Activated CD4-positive, alpha-beta T cell treated with anti-CD3 and anti-CD28 coated beads, Interleukin-2, amount 10 ng/mL, durations not matched to agents 7 days and 5 days (primary cell): ENCODE results near the gene TBC1D17. TPM values are rescaled to one million over a fixed set of nuclear protein-coding genes. Genes with fewer than 3 reads are reported as not detected.
A peak's percentile ranks its signal among the peaks of the same experiment; 100 is the strongest.

Experiments
- CTCF ChIA-PET: fragments of 350-600 bp; sonication (Branson Sonifier 250); formaldehyde crosslinking; loops from one replicate; lab custom pipeline; 2021; ENCODE audit warnings: antibody characterized with exemption; lab: Charles Lee
- POLR2A ChIA-PET: fragments of 350-600 bp; sonication (Branson Sonifier 250); formaldehyde crosslinking; loops from one replicate; lab custom pipeline; 2021; ENCODE audit warnings: antibody characterized with exemption; lab: Charles Lee
- DNase-seq: peaks from one replicate; pipeline ENCODE4 v3.0.0-alpha.2; 2020
- H3K27ac Mint-ChIP-seq: one replicate; pipeline ENCODE4 v1.8.0; 2021; ENCODE audit warnings: mild to moderate bottlenecking, moderate library complexity, mixed read lengths
- H3K27me3 Mint-ChIP-seq: one replicate; pipeline ENCODE4 v1.8.0; 2021; ENCODE audit warnings: mixed read lengths
- H3K36me3 Mint-ChIP-seq: one replicate; pipeline ENCODE4 v1.8.0; 2021; ENCODE audit warnings: low read depth, mixed read lengths
- H3K4me1 Mint-ChIP-seq: one replicate; pipeline ENCODE4 v1.8.0; 2021; ENCODE audit warnings: mixed read lengths
- H3K4me3 Mint-ChIP-seq: one replicate; pipeline ENCODE4 v1.8.0; 2021; ENCODE audit warnings: mild to moderate bottlenecking, moderate library complexity, mixed read lengths
- H3K9me3 Mint-ChIP-seq: one replicate; pipeline ENCODE4 v1.8.0; 2021; ENCODE audit warnings: mixed read lengths
- total RNA-seq, 2 experiments: library from RNA; stranded (reverse); gene quantifications; one replicate each; pipeline ENCODE4 v1.2.3, GENCODE V29; 2021

Gene TBC1D17
- total RNA-seq, 2 experiments from 2014 or later: 33.2 to 33.8 TPM

- DNase-seq: no peak
- ChIA-PET CTCF (no interaction called here), POLR2A (no interaction called here)
- H3K27me3 Mint-ChIP-seq: no peaks in the 10 kb centered on the region
- peaks cover 3% of the 10 kb centered on the region for H3K4me1 Mint-ChIP-seq
- no peaks in the 10 kb centered on the region for H3K9me3 Mint-ChIP-seq
- H3K27ac Mint-ChIP-seq: no peak overlapping the region
- H3K36me3 Mint-ChIP-seq: peaks cover 32% of the 10 kb centered on the region
- H3K4me3 Mint-ChIP-seq: no peak overlapping the region
These were observed 37.8 kb upstream of the TBC1D17 start for GRCh38 chr19:49839713-49840112.

- H3K4me1 Mint-ChIP-seq: peaks cover 3% of the 10 kb centered on the region
- CTCF ChIA-PET: no interaction called here
- H3K9me3 Mint-ChIP-seq: no peaks in the 10 kb centered on the region
- H3K27me3 Mint-ChIP-seq: no peaks in the 10 kb centered on the region
- peaks cover 26% of the 10 kb centered on the region for H3K36me3 Mint-ChIP-seq
- POLR2A ChIA-PET: no interaction called here
- no peak overlapping the region for H3K4me3 Mint-ChIP-seq
- no peak for DNase-seq
- no peak overlapping the region for H3K27ac Mint-ChIP-seq
These were observed 37.2 kb upstream of the TBC1D17 start for GRCh38 chr19:49840321-49840720.

GRCh38 chr19:49840736-49841249, 36.7 kb upstream of the TBC1D17 start:
- peaks cover 3% of the 10 kb centered on the region for H3K4me1 Mint-ChIP-seq
- DNase-seq: no peak
- ChIA-PET POLR2A (no interaction called here), CTCF (interaction anchor here (1.5 kb wide), 1 partner anchor 29 kb away, joined by 3 read pairs; no protein-coding TSS in a partner anchor)
- peaks cover 26% of the 10 kb centered on the region for H3K36me3 Mint-ChIP-seq
- H3K9me3 Mint-ChIP-seq: no peaks in the 10 kb centered on the region
- H3K27me3 Mint-ChIP-seq: no peaks in the 10 kb centered on the region
- H3K27ac Mint-ChIP-seq: no peak overlapping the region
- no peak overlapping the region for H3K4me3 Mint-ChIP-seq

GRCh38 chr19:49843265-49843664, 34.2 kb upstream of the TBC1D17 start:
- no peak for DNase-seq
- POLR2A ChIA-PET: no interaction called here
- H3K27me3 Mint-ChIP-seq: peaks cover 5% of the 10 kb centered on the region

GRCh38 chr19:49844138-49845095, 33.1 kb upstream of the TBC1D17 start:
- H3K27me3 Mint-ChIP-seq: peaks cover 5% of the 10 kb centered on the region
- no peak for DNase-seq
- ChIA-PET POLR2A (no interaction called here), CTCF (interaction anchor here (0.5 to 0.6 kb wide), 3 partner anchors 25 to 303 kb away, joined by 3 read pairs; no protein-coding TSS in a partner anchor)
- H3K36me3 Mint-ChIP-seq: peaks cover 12% of the 10 kb centered on the region
- peaks cover 7% of the 10 kb centered on the region for H3K9me3 Mint-ChIP-seq
- H3K4me3 Mint-ChIP-seq: no peak overlapping the region
- H3K27ac Mint-ChIP-seq: no peak overlapping the region
- peaks cover 15% of the 10 kb centered on the region for H3K4me1 Mint-ChIP-seq

More at GRCh38 chr19:49843265-49843664, 34.2 kb upstream of the TBC1D17 start:
- H3K4me1 Mint-ChIP-seq: peaks cover 4% of the 10 kb centered on the region
- H3K4me3 Mint-ChIP-seq: no peak overlapping the region
- CTCF ChIA-PET: no interaction called here
- H3K27ac Mint-ChIP-seq: no peak overlapping the region
- peaks cover 2% of the 10 kb centered on the region for H3K9me3 Mint-ChIP-seq
- H3K36me3 Mint-ChIP-seq: peaks cover 15% of the 10 kb centered on the region

- peaks cover 5% of the 10 kb centered on the region for H3K27me3 Mint-ChIP-seq
- CTCF ChIA-PET: interaction anchor here (0.6 kb wide), 1 partner anchor 26 kb away, joined by 3 read pairs; no protein-coding TSS in a partner anchor
- peaks cover 7% of the 10 kb centered on the region for H3K9me3 Mint-ChIP-seq
- peaks cover 9% of the 10 kb centered on the region for H3K36me3 Mint-ChIP-seq
- H3K4me3 Mint-ChIP-seq: no peak overlapping the region
- POLR2A ChIA-PET: no interaction called here
- H3K27ac Mint-ChIP-seq: no peak overlapping the region
- no peak for DNase-seq
- peaks cover 23% of the 10 kb centered on the region for H3K4me1 Mint-ChIP-seq
These were observed 32.1 kb upstream of the TBC1D17 start for GRCh38 chr19:49845414-49845813.

GRCh38 chr19:49846408-49846807, 31.1 kb upstream of the TBC1D17 start:
- no peak for DNase-seq
- Mint-ChIP-seq H3K27me3 (peaks cover 5% of the 10 kb centered on the region), H3K4me3 (no peak overlapping the region), H3K4me1 (peaks cover 23% of the 10 kb centered on the region), H3K9me3 (peaks cover 7% of the 10 kb centered on the region), H3K36me3 (peaks cover 5% of the 10 kb centered on the region), H3K27ac (no peak overlapping the region)
- POLR2A ChIA-PET: no interaction called here
- CTCF ChIA-PET: interaction anchor here (1.5 kb wide), 1 partner anchor 14 kb away, joined by 4 read pairs; no protein-coding TSS in a partner anchor

- peak overlapping the region; percentile 22 for H3K4me3 Mint-ChIP-seq
- peak overlapping the region; percentile 13 for H3K27ac Mint-ChIP-seq
- ChIA-PET POLR2A (interaction anchor here (0.6 to 0.7 kb wide), 2 partner anchors 20 to 144 kb away, joined by 5 to 6 read pairs; no protein-coding TSS in a partner anchor), CTCF (interaction anchor here (0.6 to 3.2 kb wide), 11 partner anchors 9 to 1457 kb away, joined by 3 to 13 read pairs (median 4); partner anchors contain the start of genes KDELR1 and MED25)
- peaks cover 7% of the 10 kb centered on the region for H3K9me3 Mint-ChIP-seq
- H3K36me3 Mint-ChIP-seq: peaks cover 7% of the 10 kb centered on the region
- peak; percentile 44 for DNase-seq
- peaks cover 35% of the 10 kb centered on the region for H3K4me1 Mint-ChIP-seq
- H3K27me3 Mint-ChIP-seq: peaks cover 11% of the 10 kb centered on the region
These were observed 29.5 kb upstream of the TBC1D17 start for GRCh38 chr19:49847731-49848696.

GRCh38 chr19:49848938-49849337, 28.6 kb upstream of the TBC1D17 start:
- Mint-ChIP-seq H3K36me3 (peaks cover 7% of the 10 kb centered on the region), H3K4me3 (peak overlapping the region; percentile 40), H3K9me3 (peaks cover 7% of the 10 kb centered on the region), H3K27me3 (peaks cover 11% of the 10 kb centered on the region), H3K27ac (no peak overlapping the region), H3K4me1 (peaks cover 39% of the 10 kb centered on the region)
- ChIA-PET CTCF (interaction anchor here (1.2 to 3.2 kb wide), 3 partner anchors 15 to 43 kb away, joined by 3 to 13 read pairs (median 3); no protein-coding TSS in a partner anchor), POLR2A (no interaction called here)
- DNase-seq: no peak

- CTCF ChIA-PET: interaction anchor here (1.0 to 3.2 kb wide), 5 partner anchors 11 to 42 kb away, joined by 3 to 13 read pairs (median 3); no protein-coding TSS in a partner anchor
- Mint-ChIP-seq H3K36me3 (peaks cover 7% of the 10 kb centered on the region), H3K9me3 (peaks cover 7% of the 10 kb centered on the region), H3K4me1 (peaks cover 39% of the 10 kb centered on the region), H3K27me3 (peaks cover 11% of the 10 kb centered on the region), H3K4me3 (peak overlapping the region; percentile 88), H3K27ac (peak overlapping the region; percentile 98)
- POLR2A ChIA-PET: interaction anchor here (1.2 kb wide), 1 partner anchor 79 kb away, joined by 4 read pairs; the partner anchor contains the start of genes ATF5 and NUP62
- DNase-seq: no peak
These were observed 27.9 kb upstream of the TBC1D17 start for GRCh38 chr19:49849433-49850220.

- no peak for DNase-seq
- ChIA-PET CTCF (interaction anchor here (1.0 to 3.2 kb wide), 4 partner anchors 10 to 42 kb away, joined by 3 to 13 read pairs (median 4); no protein-coding TSS in a partner anchor), POLR2A (interaction anchor here (1.2 kb wide), 1 partner anchor 79 kb away, joined by 4 read pairs; the partner anchor contains the start of genes ATF5 and NUP62)
- peak overlapping the region; percentile 98 for H3K27ac Mint-ChIP-seq
- peaks cover 11% of the 10 kb centered on the region for H3K27me3 Mint-ChIP-seq
- H3K9me3 Mint-ChIP-seq: peaks cover 7% of the 10 kb centered on the region
- peaks cover 7% of the 10 kb centered on the region for H3K36me3 Mint-ChIP-seq
- H3K4me1 Mint-ChIP-seq: peaks cover 39% of the 10 kb centered on the region
- peak overlapping the region; percentile 88 for H3K4me3 Mint-ChIP-seq
These were observed 27.3 kb upstream of the TBC1D17 start for GRCh38 chr19:49850221-49850486.
